GM12875 (cell line): ENCODE data around the gene ZC3H8.

Source experiments
- H3K4me3 ChIP-seq: one replicate; pipeline ENCODE4 v1.5.1; 2011; ENCODE audit warnings: low read depth, low read length, control low read depth
- CTCF ChIP-seq: IDR thresholded peaks from 2 replicates; pipeline ENCODE4 v1.5.1; 2011; ENCODE audit warnings: low read depth, mild to moderate bottlenecking, control low read depth, inconsistent platforms, low read length, moderate library complexity, borderline replicate concordance; ENCODE audit not compliant: insufficient read depth

The ZC3H8 gene

GRCh38 chr2:112168422-112169124 is 86.3 kb downstream of the ZC3H8 start:
- TF ChIP-seq CTCF, result no peak
- H3K4me3 ChIP-seq, result no peak overlapping the region

- no peak for TF ChIP-seq CTCF
- H3K4me3 ChIP-seq, result no peak overlapping the region
These were observed 87.9 kb downstream of the ZC3H8 start for GRCh38 chr2:112166806-112167499.

- H3K4me3 ChIP-seq, result no peak overlapping the region
- no peak for TF ChIP-seq CTCF
These were observed 89.5 kb downstream of the ZC3H8 start for GRCh38 chr2:112165296-112165695.

- no peak overlapping the region for H3K4me3 ChIP-seq
- TF ChIP-seq CTCF, result no peak
These were observed 90.0 kb downstream of the ZC3H8 start for GRCh38 chr2:112164876-112165275.

- TF ChIP-seq CTCF, result no peak
- no peak overlapping the region for H3K4me3 ChIP-seq
These were observed 91.3 kb downstream of the ZC3H8 start for GRCh38 chr2:112163541-112163981.

GRCh38 chr2:112162956-112163355 is 91.9 kb downstream of the ZC3H8 start:
- no peak for TF ChIP-seq CTCF
- H3K4me3 ChIP-seq, result no peak overlapping the region

- no peak overlapping the region for H3K4me3 ChIP-seq
- no peak for TF ChIP-seq CTCF
These were observed 92.5 kb downstream of the ZC3H8 start for GRCh38 chr2:112162341-112162740.
